IMR-90 (cell line): Measurements from ENCODE around the gene CYBRD1. TPM values are rescaled to one million over a fixed set of nuclear protein-coding genes. Genes with fewer than 3 reads are reported as not detected.

Experiments
- ATAC-seq: fragments of 200-7000 bp; cut with Tn5 transposase; 2 replicates; pipeline ENCODE4 v1.9.1; 2020; ENCODE audit warnings: low read depth, mild to moderate bottlenecking, moderate library complexity
- BruUV-seq: library from RNA; stranded (reverse); fragments of 400-500 nt; replicated peaks from 2 replicates; lab custom pipeline; 2021; lab: Mats Ljungman, UMichigan
- CTCF ChIA-PET: fragments of 300-600 bp; formaldehyde crosslinking; extraction: SDS; loops from one replicate; lab custom pipeline; 2021; ENCODE audit warnings: antibody characterized with exemption; lab: Yijun Ruan, JAX
- POLR2A ChIA-PET: fragments of 300-600 bp; sonication (Branson Sonifier 250); formaldehyde crosslinking; loops from one replicate; lab custom pipeline; 2022; ENCODE audit warnings: antibody characterized with exemption; ENCODE audit not compliant: unreplicated experiment; lab: Charles Lee
- DNase-seq: peaks from one replicate; pipeline ENCODE4 v3.0.0; 2013
- H2AFZ ChIP-seq: replicated peaks from 2 replicates; pipeline ENCODE3; 2013; ENCODE audit warnings: low read length, mild to moderate bottlenecking; ENCODE audit not compliant: poor library complexity
- H2AK5ac ChIP-seq: 2 replicates; pipeline ENCODE4 v1.6.1; 2013; ENCODE audit warnings: low read depth, low read length, inconsistent platforms
- H2AK9ac ChIP-seq: replicated peaks from 2 replicates; pipeline ENCODE3; 2013; ENCODE audit warnings: mild to moderate bottlenecking, low read depth, low read length, moderate library complexity; ENCODE audit not compliant: poor library complexity
- H2BK120ac ChIP-seq: 2 replicates; pipeline ENCODE4 v1.6.1; 2013; ENCODE audit warnings: low read depth, low read length, inconsistent platforms
- H2BK15ac ChIP-seq: 3 replicates; pipeline ENCODE4 v1.6.1; 2013; ENCODE audit warnings: low read depth, low read length, inconsistent platforms
- H2BK20ac ChIP-seq: 2 replicates; pipeline ENCODE4 v1.6.1; 2013; ENCODE audit warnings: low read depth, mild to moderate bottlenecking, inconsistent platforms, low read length, moderate library complexity
- H2BK5ac ChIP-seq: 2 replicates; pipeline ENCODE4 v1.6.1; 2013; ENCODE audit warnings: mild to moderate bottlenecking, low read depth, low read length, inconsistent platforms; ENCODE audit not compliant: poor library complexity, severe bottlenecking
- H3K14ac ChIP-seq: replicated peaks from 2 replicates; pipeline ENCODE4 v1.6.1; 2013; ENCODE audit warnings: low read depth, low read length, inconsistent platforms
- H3K18ac ChIP-seq: 2 replicates; pipeline ENCODE4 v1.6.1; 2013; ENCODE audit warnings: low read depth, low read length, control low read depth
- H3K23ac ChIP-seq: 2 replicates; pipeline ENCODE4 v1.6.1; 2013; ENCODE audit warnings: low read depth, low read length, inconsistent platforms
- H3K27ac ChIP-seq: 2 replicates; pipeline ENCODE4 v1.5.1; 2013; ENCODE audit warnings: mild to moderate bottlenecking, control low read depth, low read length; ENCODE audit not compliant: insufficient read depth
- H3K27me3 ChIP-seq: 2 replicates; pipeline ENCODE4 v1.6.1; 2013; ENCODE audit warnings: low read length; ENCODE audit not compliant: control insufficient read depth, insufficient read depth
- H3K36me3 ChIP-seq: 2 replicates; pipeline ENCODE4 v1.6.1; 2013; ENCODE audit warnings: low read length, mixed read lengths; ENCODE audit not compliant: control insufficient read depth, insufficient read depth
- H3K4ac ChIP-seq: 2 replicates; pipeline ENCODE4 v1.6.1; 2013; ENCODE audit warnings: low read depth, low read length, inconsistent platforms
- H3K4me1 ChIP-seq: 2 replicates; pipeline ENCODE4 v1.6.1; 2013; ENCODE audit warnings: low read length, mixed read lengths; ENCODE audit not compliant: control insufficient read depth, insufficient read depth
- H3K4me2 ChIP-seq: 2 replicates; pipeline ENCODE4 v1.6.1; 2013; ENCODE audit warnings: low read depth, mild to moderate bottlenecking, control low read depth, low read length, moderate library complexity
- H3K4me3 ChIP-seq: 2 replicates; pipeline ENCODE4 v1.5.1; 2013; ENCODE audit warnings: low read depth, mild to moderate bottlenecking, control low read depth, low read length, moderate library complexity; ENCODE audit not compliant: insufficient read depth
- H3K56ac ChIP-seq: 2 replicates; pipeline ENCODE4 v1.6.1; 2013; ENCODE audit warnings: low read length, inconsistent platforms; ENCODE audit not compliant: insufficient read depth; ENCODE audit errors: extremely low read depth
- H3K79me1 ChIP-seq, 2 experiments: 2 replicates each; pipeline ENCODE4 v1.6.1; 2013; ENCODE audit warnings: low read length in 2 of 2, inconsistent platforms in 1 of 2, low read depth in 1 of 2
- H3K9ac ChIP-seq: 2 replicates; pipeline ENCODE4 v1.6.1; 2013; ENCODE audit warnings: low read depth, low read length, control low read depth
- H3K9me1 ChIP-seq: 2 replicates; pipeline ENCODE4 v1.6.1; 2013; ENCODE audit warnings: low read length, inconsistent platforms; ENCODE audit not compliant: insufficient read depth
- H3K9me3 ChIP-seq: 2 replicates; pipeline ENCODE4 v1.6.1; 2013; ENCODE audit warnings: low read length; ENCODE audit not compliant: control insufficient read depth, insufficient read depth
- H4K20me1 ChIP-seq: 2 replicates; pipeline ENCODE4 v1.6.1; 2013; ENCODE audit warnings: low read length, inconsistent platforms; ENCODE audit not compliant: insufficient read depth
- H4K5ac ChIP-seq: 2 replicates; pipeline ENCODE4 v1.6.1; 2013; ENCODE audit warnings: mild to moderate bottlenecking, low read depth, low read length, control low read depth
- H4K8ac ChIP-seq, 2 experiments: 2 replicates each; pipeline ENCODE4 v1.6.1; 2013; ENCODE audit warnings: low read depth in 2 of 2, low read length in 2 of 2, control low read depth in 1 of 2, inconsistent platforms in 1 of 2
- H4K91ac ChIP-seq: 2 replicates; pipeline ENCODE4 v1.6.1; 2013; ENCODE audit warnings: low read depth, low read length, inconsistent platforms; ENCODE audit not compliant: insufficient read depth
- BHLHE40 ChIP-seq: fragments of 150-350 bp; IDR thresholded peaks from 2 replicates; pipeline ENCODE4 v1.6.1; 2016; ENCODE audit warnings: mild to moderate bottlenecking, low read depth, low read length
- CEBPB ChIP-seq: IDR thresholded peaks from 2 replicates; pipeline ENCODE4 v1.6.1; 2012; ENCODE audit warnings: low read depth, low read length, improper control_type of control experiment
- CHD1 ChIP-seq: IDR thresholded peaks from 2 replicates; pipeline ENCODE4 v1.6.1; 2012; ENCODE audit warnings: low read depth, low read length, improper control_type of control experiment
- CTCF ChIP-seq: conservative IDR thresholded peaks from 2 replicates; pipeline ENCODE4 v1.5.1; 2012; ENCODE audit warnings: mild to moderate bottlenecking, low read depth, low read length, improper control_type of control experiment
- ELK1 ChIP-seq: fragments of 150-350 bp; IDR thresholded peaks from 2 replicates; pipeline ENCODE4 v1.6.1; 2016; ENCODE audit warnings: low read depth, mild to moderate bottlenecking, low read length, moderate library complexity, borderline replicate concordance
- FOS ChIP-seq: fragments of 150-350 bp; IDR thresholded peaks from 2 replicates; pipeline ENCODE4 v1.6.1; 2016; ENCODE audit warnings: low read depth, low read length
- MAFK ChIP-seq: IDR thresholded peaks from 2 replicates; pipeline ENCODE4 v1.6.1; 2012; ENCODE audit warnings: low read depth, low read length, improper control_type of control experiment
- MAZ ChIP-seq: IDR thresholded peaks from 2 replicates; pipeline ENCODE4 v1.6.1; 2012; ENCODE audit warnings: low read depth, mild to moderate bottlenecking, low read length, improper control_type of control experiment, moderate library complexity, borderline replicate concordance
- MXI1 ChIP-seq: IDR thresholded peaks from 2 replicates; pipeline ENCODE4 v1.6.1; 2012; ENCODE audit warnings: low read depth, mild to moderate bottlenecking, low read length, moderate library complexity, borderline replicate concordance
- NFE2L2 ChIP-seq: fragments of 150-350 bp; IDR thresholded peaks from 2 replicates; pipeline ENCODE4 v1.6.1; 2016; ENCODE audit warnings: low read depth, mild to moderate bottlenecking, low read length
- POLR2A ChIP-seq: IDR thresholded peaks from 2 replicates; pipeline ENCODE4 v1.6.1; 2012; ENCODE audit warnings: mild to moderate bottlenecking, low read depth, low read length
- RAD21 ChIP-seq: IDR thresholded peaks from 2 replicates; pipeline ENCODE4 v1.6.1; 2012; ENCODE audit warnings: low read length, improper control_type of control experiment
- RCOR1 ChIP-seq: IDR thresholded peaks from 2 replicates; pipeline ENCODE4 v1.6.1; 2012; ENCODE audit warnings: mild to moderate bottlenecking, low read length, improper control_type of control experiment; ENCODE audit not compliant: insufficient replicate concordance
- RFX5 ChIP-seq: IDR thresholded peaks from 2 replicates; pipeline ENCODE4 v1.8.0; 2012; ENCODE audit warnings: low read depth, mild to moderate bottlenecking, low read length, moderate library complexity
- SMC3 ChIP-seq: fragments of 150-350 bp; IDR thresholded peaks from 2 replicates; pipeline ENCODE4 v1.6.1; 2016; ENCODE audit warnings: low read depth, mild to moderate bottlenecking, antibody characterized with exemption, low read length, moderate library complexity
- USF2 ChIP-seq: fragments of 150-350 bp; IDR thresholded peaks from 2 replicates; pipeline ENCODE4 v1.6.1; 2017; ENCODE audit warnings: mild to moderate bottlenecking, antibody characterized with exemption, low read length, low read depth
- WGBS, 2 experiments: methylation state at CpG; one replicate each; pipeline versions ENCODE4 v1.1.5 to v1.1.7; 2013; ENCODE audit warnings: missing lambda C conversion rate in 2 of 2; ENCODE audit not compliant: insufficient read length in 1 of 2; ENCODE audit errors: extremely low coverage in 2 of 2; 5-methylcytosine and 5-hydroxymethylcytosine counted together
- dilution Hi-C: fragments of 300-500 bp; cut with HindIII; formaldehyde crosslinking; loops from one replicate; pipeline ENCODE4 v1.14.3; 2018; ENCODE audit warnings: low sequenced_read_pairs; ENCODE audit not compliant: unreplicated experiment
- in situ Hi-C: fragments of 300-500 bp; cut with MboI; formaldehyde crosslinking; loops from 3 replicates; pipeline ENCODE4 v1.14.3; 2019; ENCODE audit warnings: low sequenced_read_pairs, inconsistent platforms, mixed read lengths
- intact Hi-C: fragments of 100-400 bp; cut with micrococcal nuclease; formaldehyde crosslinking; loops from 2 replicates; pipeline ENCODE4 v1.10.0; 2022
- polyA plus RNA-seq, 3 experiments: library from polyadenylated mRNA; depleted of rRNA; stranded (reverse); fragments of >200 nt; gene quantifications; 2 replicates each; pipeline ENCODE4 v1.2.3, GENCODE V29; 2012; ENCODE audit warnings: low replicate concordance in 1 of 3
- total RNA-seq: library from RNA; depleted of rRNA; stranded (reverse); fragments of >200 nt; gene quantifications from 2 replicates; pipeline ENCODE4 v1.2.3, GENCODE V29; 2012

Gene CYBRD1
- total and polyA plus RNA-seq, 2 of the 4 experiments (the other 2 are of a cell fraction) = 53.2 to 103 TPM

DNA sequence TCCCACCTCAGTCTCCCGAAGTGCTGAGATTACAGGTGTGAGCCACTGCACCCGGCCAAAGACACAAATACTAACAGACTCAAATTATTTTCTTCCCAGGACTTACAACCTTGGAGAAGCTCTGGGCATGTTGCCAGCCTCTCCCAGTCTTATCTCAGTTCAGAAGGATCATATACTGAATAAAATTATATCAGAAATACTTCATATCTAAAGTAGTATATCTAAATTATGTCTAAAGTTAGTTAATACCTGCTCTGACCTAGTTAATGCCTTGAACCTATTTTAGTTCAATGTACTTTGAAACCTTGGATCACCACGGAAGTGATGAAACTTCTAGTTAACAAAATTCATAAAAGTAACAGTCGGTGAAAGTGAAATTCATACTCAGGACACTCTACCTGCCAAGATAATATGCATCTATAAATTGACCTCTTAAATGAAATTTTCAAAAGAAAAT is 34.4 kb upstream of the CYBRD1 start:
- 100% methylated on average over 1 of the region's 4 CpGs; no CpG with 5 or more reads in 1 of the 2 experiments for WGBS, 2 experiments
- H3K27me3 ChIP-seq = no peaks in the 10 kb centered on the region
- TF ChIP-seq MXI1 = no peak
- no peak for TF ChIP-seq RCOR1
- TF ChIP-seq USF2 = no peak
- no peak for TF ChIP-seq CTCF
- TF ChIP-seq CEBPB = no peak
- TF ChIP-seq POLR2A = no peak
- TF ChIP-seq BHLHE40 = no peak
- TF ChIP-seq SMC3 = no peak
- no peak for TF ChIP-seq NFE2L2
- no peak for TF ChIP-seq MAFK
- TF ChIP-seq MAZ = no peak
- no peak for TF ChIP-seq RAD21
- TF ChIP-seq ELK1 = no peak
- TF ChIP-seq RFX5 = no peak
- no peak for TF ChIP-seq CHD1
- TF ChIP-seq FOS = no peak
- no peaks in the 10 kb centered on the region for H4K20me1 ChIP-seq
- H3K36me3 ChIP-seq = no peaks in the 10 kb centered on the region
- H4K5ac ChIP-seq = no peak overlapping the region
- H3K14ac ChIP-seq = no peak overlapping the region
- no peak overlapping the region for H3K4me2 ChIP-seq
- no peak overlapping the region for H2AK9ac ChIP-seq
- no peak overlapping the region for H3K4ac ChIP-seq
- no peak overlapping the region for H2BK120ac ChIP-seq
- H4K91ac ChIP-seq = no peak overlapping the region
- no TSS peak for BruUV-seq
- no peaks in the 10 kb centered on the region for H3K79me1 ChIP-seq
- ChIA-PET CTCF (no interaction called here), POLR2A (no interaction called here)
- H4K8ac ChIP-seq = no peak overlapping the region
- intact Hi-C loops (no loop called here), in situ Hi-C loops (no loop called here), dilution Hi-C loops (no loop called here)
- no peak overlapping the region for H3K18ac ChIP-seq
- H3K27ac ChIP-seq = no peak overlapping the region
- no peak overlapping the region for H2BK15ac ChIP-seq
- H3K9me1 ChIP-seq = peaks cover 3% of the 10 kb centered on the region; the same call in 1 of the 2 replicates
- peaks cover under 1% of the 10 kb centered on the region; the same call in 1 of the 2 replicates for H3K4me1 ChIP-seq
- H3K9ac ChIP-seq = no peak overlapping the region
- no peak overlapping the region for H2AFZ ChIP-seq
- no peaks in the 10 kb centered on the region for H3K9me3 ChIP-seq
- DNase-seq (no peak), ATAC-seq (no peak)
- H2AK5ac ChIP-seq = no peak overlapping the region
- H3K56ac ChIP-seq = no peak overlapping the region
- no peak overlapping the region for H3K4me3 ChIP-seq
- no peak overlapping the region for H3K23ac ChIP-seq
- no peak overlapping the region for H2BK5ac ChIP-seq
- no peak overlapping the region for H2BK20ac ChIP-seq
